Epithelial cell of esophagus (primary cell): ENCODE results near the gene SYPL1.
"Not testable (repeated sequence)": the region's sequence is repeated elsewhere in the genome, so short reads cannot be mapped to it uniquely, and the experiment has no call there.

Source experiments
- DNase-seq: peaks from one replicate; pipeline ENCODE4 v3.0.0; 2010; ENCODE audit warnings: low read depth
- H3K4me3 ChIP-seq: 2 replicates; pipeline ENCODE4 v1.5.1; 2011; ENCODE audit warnings: mild to moderate bottlenecking, low read length, control low read depth
- TF ChIP-seq, protein P1 (sequence below): IDR thresholded peaks from 2 replicates; pipeline ENCODE4 v1.5.1; 2011; ENCODE audit warnings: low read depth, mild to moderate bottlenecking, low read length, control low read depth, inconsistent platforms; ENCODE audit not compliant: insufficient read depth; ENCODE audit errors: missing control alignments

The SYPL1 gene

DNA sequence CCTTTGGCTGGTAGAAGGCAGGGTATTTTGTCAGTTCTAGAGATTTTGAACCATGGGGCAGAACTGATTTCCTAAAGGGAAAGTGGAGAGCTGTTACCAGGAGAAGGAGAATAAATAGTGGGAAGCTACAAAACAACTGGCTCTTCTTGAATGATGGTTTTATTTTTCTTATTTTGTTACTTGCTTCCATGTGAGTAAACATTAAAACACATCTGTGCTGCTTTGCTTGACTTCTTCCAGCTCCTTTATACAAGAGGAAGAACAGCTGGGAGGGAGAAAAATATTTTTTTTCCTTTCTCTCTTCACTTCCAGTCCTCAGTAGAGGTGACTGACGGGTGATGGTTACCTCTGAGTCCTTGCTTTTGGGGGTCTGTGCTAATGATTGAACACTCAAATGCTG, 30.0 kb upstream of the SYPL1 start:
- no peak overlapping the region for H3K4me3 ChIP-seq
- TF ChIP-seq, protein P1, sequence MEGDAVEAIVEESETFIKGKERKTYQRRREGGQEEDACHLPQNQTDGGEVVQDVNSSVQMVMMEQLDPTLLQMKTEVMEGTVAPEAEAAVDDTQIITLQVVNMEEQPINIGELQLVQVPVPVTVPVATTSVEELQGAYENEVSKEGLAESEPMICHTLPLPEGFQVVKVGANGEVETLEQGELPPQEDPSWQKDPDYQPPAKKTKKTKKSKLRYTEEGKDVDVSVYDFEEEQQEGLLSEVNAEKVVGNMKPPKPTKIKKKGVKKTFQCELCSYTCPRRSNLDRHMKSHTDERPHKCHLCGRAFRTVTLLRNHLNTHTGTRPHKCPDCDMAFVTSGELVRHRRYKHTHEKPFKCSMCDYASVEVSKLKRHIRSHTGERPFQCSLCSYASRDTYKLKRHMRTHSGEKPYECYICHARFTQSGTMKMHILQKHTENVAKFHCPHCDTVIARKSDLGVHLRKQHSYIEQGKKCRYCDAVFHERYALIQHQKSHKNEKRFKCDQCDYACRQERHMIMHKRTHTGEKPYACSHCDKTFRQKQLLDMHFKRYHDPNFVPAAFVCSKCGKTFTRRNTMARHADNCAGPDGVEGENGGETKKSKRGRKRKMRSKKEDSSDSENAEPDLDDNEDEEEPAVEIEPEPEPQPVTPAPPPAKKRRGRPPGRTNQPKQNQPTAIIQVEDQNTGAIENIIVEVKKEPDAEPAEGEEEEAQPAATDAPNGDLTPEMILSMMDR, result no peak
- DNase-seq, result no peak

- TF ChIP-seq, protein P1, result no peak
- no peak for DNase-seq
Observed at GRCh38 chr7:106140406-106141173, 28.5 kb upstream of the SYPL1 start.

GRCh38 chr7:106139265-106140251, 27.4 kb upstream of the SYPL1 start:
- DNase-seq, result no peak

More at GRCh38 chr7:106140406-106141173, 28.5 kb upstream of the SYPL1 start:
- no peak overlapping the region for H3K4me3 ChIP-seq

GRCh38 chr7:106138776-106139175, 26.7 kb upstream of the SYPL1 start:
- H3K4me3 ChIP-seq, result no peak overlapping the region
- TF ChIP-seq, protein P1, result no peak
- DNase-seq, result no peak

More at GRCh38 chr7:106139265-106140251, 27.4 kb upstream of the SYPL1 start:
- no peak overlapping the region for H3K4me3 ChIP-seq
- TF ChIP-seq, protein P1, result no peak

DNA sequence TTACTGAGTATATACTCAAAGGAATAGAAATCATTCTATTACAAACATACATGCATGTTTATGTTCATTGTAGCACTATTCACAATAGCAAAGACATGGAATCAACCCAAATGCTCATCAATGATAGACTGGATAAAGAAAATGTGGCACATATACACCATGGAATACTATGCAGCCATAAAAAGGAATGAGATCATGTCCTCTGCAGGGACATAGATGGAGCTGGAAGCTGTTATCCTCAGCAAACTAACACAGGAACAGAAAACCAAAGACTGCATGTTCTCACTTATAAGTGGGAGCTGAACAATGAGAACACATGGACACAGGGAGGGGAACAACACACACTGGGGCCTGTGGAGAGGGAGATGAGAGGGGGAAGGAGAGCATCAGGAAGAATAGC, 26.1 kb upstream of the SYPL1 start:
- DNase-seq, H3K4me3 ChIP-seq: not testable (repeated sequence)

DNA sequence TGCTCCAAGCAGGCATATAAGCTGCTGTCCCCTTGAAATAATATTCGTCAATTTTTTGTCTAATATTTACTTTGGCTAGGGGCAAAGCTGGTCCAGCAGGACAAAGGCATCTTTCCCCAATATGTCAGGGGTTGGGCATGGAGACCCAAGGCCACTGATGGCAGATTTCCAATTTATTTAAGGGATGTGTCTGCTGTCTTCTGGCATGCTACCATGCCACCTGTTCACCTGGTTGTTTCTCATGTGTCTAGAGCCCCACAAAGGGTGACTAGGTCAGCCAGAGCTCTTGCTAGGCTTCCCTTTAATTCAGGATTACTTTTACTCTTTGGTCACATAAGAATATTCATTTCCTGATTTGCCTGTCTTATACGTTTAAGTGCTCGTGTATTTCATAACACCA, 22.1 kb upstream of the SYPL1 start:
- H3K4me3 ChIP-seq, result no peak overlapping the region
- DNase-seq, result no peak
- TF ChIP-seq, protein P1, result no peak

DNA sequence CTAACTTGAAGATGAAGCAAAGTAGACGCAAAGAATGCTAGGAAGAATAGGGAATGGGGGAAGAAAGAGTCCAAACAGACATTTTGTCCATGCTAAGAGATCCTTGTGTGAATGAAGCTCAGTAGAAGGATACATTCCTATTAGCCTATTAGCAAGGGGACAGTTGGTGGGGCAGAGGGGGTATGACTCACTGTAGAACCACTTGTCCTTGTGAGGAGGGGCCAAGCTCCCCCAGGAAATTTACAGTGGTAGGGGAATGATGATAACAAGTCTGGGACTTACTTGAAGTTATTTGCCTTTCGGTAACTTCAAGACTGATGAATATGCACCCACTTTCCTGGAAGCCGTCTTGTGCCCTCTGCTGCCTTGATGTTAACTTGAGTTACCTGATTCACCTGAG, 17.2 kb upstream of the SYPL1 start:
- no peak for DNase-seq
- no peak overlapping the region for H3K4me3 ChIP-seq
- TF ChIP-seq, protein P1, result no peak
